ENCODE results near the gene HINT1. TPM values are rescaled to one million over a fixed set of nuclear protein-coding genes. Genes with fewer than 3 reads are reported as not detected.

HINT1 gene
- total and polyA plus RNA-seq, 5 experiments from 2014 or later: 252 to 428 (median 366) TPM

DNA sequence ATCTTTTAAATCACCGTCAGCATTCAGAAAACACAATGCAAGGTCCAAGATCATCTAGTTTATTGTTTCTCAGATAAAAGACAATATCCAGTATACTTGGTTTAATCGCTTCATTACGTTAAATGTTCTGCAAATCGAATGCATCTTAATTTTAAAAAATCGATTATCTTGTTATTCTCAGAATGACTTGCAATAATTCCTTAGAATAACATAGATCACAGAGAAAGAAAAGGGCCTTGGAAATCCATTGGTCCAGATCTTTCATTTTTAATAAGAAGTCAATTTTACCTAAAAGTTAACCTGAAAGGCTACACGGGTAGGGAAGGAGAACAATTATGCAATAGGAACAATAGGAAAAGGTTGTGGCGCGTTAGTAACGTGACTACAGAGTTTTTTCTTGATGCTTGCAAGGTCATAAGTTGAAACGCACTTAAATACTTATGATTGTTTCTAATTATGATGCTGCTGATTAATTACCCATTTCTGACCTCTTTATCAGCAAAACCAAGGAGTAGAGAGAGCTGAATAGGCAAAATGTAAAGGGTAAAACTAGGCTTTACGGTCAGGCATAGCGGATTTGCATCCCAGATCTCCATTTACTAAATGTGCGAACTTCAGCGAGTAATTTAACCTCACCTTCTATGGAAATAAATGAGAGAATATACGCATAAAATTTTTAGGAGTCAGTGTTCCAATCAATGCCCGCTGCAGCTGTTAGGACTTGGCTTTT lies 4.9 kb upstream of the HINT1 start:
- H3K9me3 Mint-ChIP-seq: no peaks in the 10 kb centered on the region
- POLR2A ChIA-PET: interaction anchor here (0.6 to 3.6 kb wide), 5 partner anchors 15 to 346 kb away, joined by 3 to 22 read pairs (median 3); partner anchors contain the start of gene CDC42SE2
- H3K4me1 Mint-ChIP-seq: peaks cover 33 to 64% (median 53%) of the 10 kb centered on the region in 4 donors
- peak overlapping the region; percentile 88 to 99 (median 96) for H3K27ac Mint-ChIP-seq
- ATAC-seq (no peak), DNase-seq (no peak)
- H3K36me3 Mint-ChIP-seq: peaks cover 0 to 6% (median 2%) of the 10 kb centered on the region in 3 donors
- H3K27me3 Mint-ChIP-seq: no peaks in the 10 kb centered on the region
- H3K4me3 Mint-ChIP-seq: peak overlapping the region; percentile 94 to 100 (median 98)

DNA sequence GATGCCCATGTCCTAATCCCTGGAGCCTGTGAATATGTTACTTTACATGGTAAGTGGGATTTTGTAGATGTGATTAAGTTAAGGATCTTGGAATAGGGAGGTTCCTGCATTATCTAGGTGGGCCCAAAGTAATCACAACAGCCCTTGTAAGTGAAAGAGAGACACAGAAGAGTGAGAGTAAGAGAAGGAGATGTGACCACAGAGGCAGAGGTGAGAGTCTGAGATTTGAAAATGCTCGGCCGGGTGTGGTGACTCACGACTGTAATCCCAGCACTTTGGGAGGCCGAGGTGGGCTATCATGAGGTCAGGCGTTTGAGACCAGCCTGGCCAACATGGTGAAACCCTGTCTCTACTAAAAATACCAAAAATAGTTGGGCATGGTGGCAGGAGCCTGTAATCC lies 2.6 kb upstream of the HINT1 start:
- Mint-ChIP-seq H3K4me1 (peaks cover 28 to 64% (median 47%) of the 10 kb centered on the region in 4 donors), H3K27ac (peak overlapping the region in 1 of 10 donors; percentile 17), H3K9me3 (no peaks in the 10 kb centered on the region), H3K27me3 (no peaks in the 10 kb centered on the region), H3K4me3 (peak overlapping the region in 2 of 10 donors; percentile 12 to 22), H3K36me3 (peaks cover 0 to 9% (median 0%) of the 10 kb centered on the region in 3 donors)
- ATAC-seq (no peak), DNase-seq (no peak)
- POLR2A ChIA-PET: interaction anchor here (0.6 to 1.6 kb wide), 4 partner anchors 96 to 214 kb away, joined by 3 to 6 read pairs (median 4); partner anchors contain the start of gene CDC42SE2

DNA sequence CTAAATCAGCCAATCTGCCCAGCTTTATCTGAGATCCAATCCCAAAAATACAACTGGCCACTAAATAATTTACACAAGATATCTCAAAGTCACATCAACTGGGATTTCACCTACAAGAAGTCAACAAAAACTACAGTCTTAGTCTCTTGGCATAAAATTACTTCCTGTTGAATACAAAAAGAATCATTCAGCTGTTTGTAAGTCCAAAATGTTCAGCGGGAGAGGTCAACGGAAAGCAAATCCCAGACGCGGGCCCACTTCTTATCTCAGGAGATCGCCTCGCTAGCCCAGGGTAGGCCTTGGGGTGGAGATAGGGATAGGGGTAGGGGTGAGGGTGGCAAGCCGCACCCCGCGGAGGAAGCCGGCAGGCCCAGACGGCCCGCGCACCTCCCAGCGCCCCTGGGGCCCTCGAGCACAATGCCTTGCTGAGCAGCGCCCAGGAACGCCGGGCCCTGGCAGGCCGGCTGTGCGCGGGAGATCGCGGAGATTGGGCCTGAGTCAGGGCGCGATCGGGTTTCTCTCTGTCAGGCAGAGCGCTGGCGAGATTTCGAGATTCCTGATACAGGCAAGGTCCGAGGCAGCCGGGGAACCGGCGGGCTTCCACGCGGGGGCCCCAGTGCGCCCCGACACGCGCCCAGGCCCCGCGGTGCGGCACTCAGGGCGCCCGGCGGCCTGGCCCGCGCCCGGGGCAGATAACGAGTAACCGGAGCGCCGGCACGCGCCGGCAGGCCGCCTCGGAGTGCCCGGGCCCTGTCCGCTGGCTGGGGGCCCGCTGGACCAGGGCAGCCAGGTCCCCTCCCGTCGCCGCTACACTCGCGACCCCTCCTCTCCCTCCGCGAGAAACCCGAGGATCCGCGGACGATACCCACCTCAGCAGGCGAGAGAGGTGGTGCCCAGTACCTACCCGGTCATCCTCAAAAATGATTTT lies 601 bp downstream of the HINT1 start:
- POLR2A ChIA-PET: interaction anchor here (0.7 to 5.4 kb wide), 21 partner anchors 11 to 247 kb away, joined by 3 to 63 read pairs (median 4); partner anchors contain the start of gene CDC42SE2
- Mint-ChIP-seq H3K27me3 (no peaks in the 10 kb centered on the region), H3K36me3 (peaks cover 0 to 40% (median 17%) of the 10 kb centered on the region in 3 donors), H3K27ac (peak overlapping the region; percentile 86 to 99 (median 97)), H3K9me3 (no peaks in the 10 kb centered on the region), H3K4me1 (peaks cover 17 to 50% (median 45%) of the 10 kb centered on the region in 4 donors), H3K4me3 (peak overlapping the region; percentile 89 to 99 (median 96))
- peak; percentile 75 to 76 for ATAC-seq
- DNase-seq: peak; percentile 46 to 81 (median 67)

DNA sequence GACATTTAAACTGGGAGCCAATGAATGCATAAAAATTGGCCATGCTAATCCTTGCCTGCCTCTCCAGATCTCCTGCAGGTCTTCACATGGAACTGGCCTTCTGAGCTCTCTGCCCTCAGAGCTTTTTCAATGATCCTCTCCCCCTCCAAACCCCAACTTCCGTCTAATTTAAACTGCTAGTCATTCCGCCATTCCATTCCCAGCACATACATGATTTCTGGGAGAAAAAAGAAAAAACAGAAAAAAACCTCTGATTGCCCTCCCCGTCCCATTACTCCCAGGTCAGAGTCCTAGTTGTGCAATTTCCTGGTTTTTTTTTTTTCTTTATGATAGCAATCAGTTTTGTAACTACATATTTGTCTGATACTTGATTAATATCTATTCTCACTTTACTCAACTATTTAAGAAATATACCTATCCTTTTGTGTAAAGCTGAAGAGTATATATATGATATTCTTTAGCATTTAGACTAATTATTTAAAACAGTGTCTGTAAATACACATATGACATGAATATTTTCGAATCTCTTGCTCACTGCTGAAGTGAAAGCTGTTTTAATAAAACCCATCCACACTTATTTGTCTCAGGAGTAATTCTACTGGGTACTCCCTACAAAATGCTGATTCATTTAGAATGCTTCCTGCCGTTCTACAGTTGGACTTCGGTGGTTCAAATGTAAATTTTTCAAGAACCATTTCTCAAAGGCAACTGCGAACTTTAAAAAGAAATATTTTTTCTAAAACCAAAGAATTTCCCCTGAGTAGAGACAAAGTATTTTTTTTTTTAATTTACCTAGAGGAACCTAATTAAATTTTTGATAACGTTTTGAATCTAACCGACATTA lies 1.6 kb downstream of the HINT1 start:
- DNase-seq (no peak), ATAC-seq (no peak)
- Mint-ChIP-seq H3K36me3 (peaks cover 0 to 49% (median 27%) of the 10 kb centered on the region in 3 donors), H3K4me1 (peaks cover 21 to 54% (median 50%) of the 10 kb centered on the region in 4 donors), H3K27me3 (no peaks in the 10 kb centered on the region), H3K27ac (peak overlapping the region; percentile 83 to 97 (median 92)), H3K4me3 (peak overlapping the region; percentile 84 to 95 (median 90)), H3K9me3 (no peaks in the 10 kb centered on the region)
- POLR2A ChIA-PET: interaction anchor here (0.7 to 5.4 kb wide), 13 partner anchors 10 to 248 kb away, joined by 3 to 63 read pairs (median 4); partner anchors contain the start of gene CDC42SE2

DNA sequence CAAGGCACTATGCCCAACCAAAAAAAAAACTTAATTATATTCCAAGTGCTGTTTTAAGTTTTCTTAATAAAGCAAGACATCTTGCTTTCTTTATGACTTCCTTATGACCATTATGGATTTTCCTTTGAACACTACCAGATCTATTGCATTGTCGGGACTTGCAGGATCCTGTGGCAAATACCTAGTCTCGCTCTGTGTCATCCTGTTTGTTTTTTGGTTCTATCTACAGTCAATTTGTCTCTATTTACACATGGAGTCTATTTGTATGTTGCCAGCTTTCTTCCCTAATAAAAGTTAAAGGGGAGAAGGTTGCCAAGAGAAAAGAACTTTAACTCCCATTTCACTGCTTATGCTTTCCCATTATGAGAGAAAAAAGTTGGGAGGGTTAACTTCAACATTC lies 4.9 kb downstream of the HINT1 start:
- DNase-seq (no peak), ATAC-seq (no peak)
- Mint-ChIP-seq H3K27ac (peak overlapping the region in 5 of 10 donors; percentile 3 to 44 (median 20)), H3K27me3 (no peaks in the 10 kb centered on the region), H3K4me1 (peaks cover 16 to 60% (median 50%) of the 10 kb centered on the region in 4 donors), H3K4me3 (peak overlapping the region in 1 of 10 donors; percentile 19), H3K36me3 (peaks cover 7 to 70% (median 41%) of the 10 kb centered on the region in 3 donors), H3K9me3 (peaks cover 0 to 4% (median 0%) of the 10 kb centered on the region in 9 donors)
- POLR2A ChIA-PET: interaction anchor here (0.5 to 0.7 kb wide), 2 partner anchors 15 to 104 kb away, joined by 3 to 5 read pairs; partner anchors contain the start of gene CDC42SE2

DNA sequence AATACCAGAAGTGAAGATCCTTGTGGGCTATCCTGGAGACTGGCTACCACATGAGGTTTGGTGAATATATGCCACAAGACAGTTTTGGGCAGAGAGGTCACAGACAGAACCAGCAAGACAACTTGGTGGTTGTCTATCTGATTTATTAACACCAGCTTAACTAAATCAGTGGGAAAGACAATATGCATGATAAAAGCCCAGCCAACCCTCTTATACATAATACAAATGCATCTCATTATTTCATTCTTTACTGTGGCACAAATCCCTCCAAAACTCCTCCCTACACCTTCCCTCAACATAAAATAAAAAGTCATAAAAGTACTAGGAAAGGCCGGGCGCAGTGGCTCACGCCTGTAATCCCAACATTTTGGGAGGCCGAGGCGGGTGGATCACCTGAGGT lies 8.1 kb downstream of the HINT1 start:
- no peaks in the 10 kb centered on the region for H3K27me3 Mint-ChIP-seq
- H3K4me1 Mint-ChIP-seq: peaks cover 9 to 41% (median 31%) of the 10 kb centered on the region in 4 donors
- DNase-seq: no peak
- POLR2A ChIA-PET: no interaction called here
- peaks cover 7 to 55% (median 37%) of the 10 kb centered on the region in 3 donors for H3K36me3 Mint-ChIP-seq
- ATAC-seq: peak in 1 of 2 donors; percentile 19
- H3K9me3 Mint-ChIP-seq: peaks cover 0 to 4% (median 0%) of the 10 kb centered on the region in 9 donors
- no peak overlapping the region for H3K4me3 Mint-ChIP-seq
- H3K27ac Mint-ChIP-seq: peak overlapping the region in 6 of 10 donors; percentile 14 to 80 (median 48)

DNA sequence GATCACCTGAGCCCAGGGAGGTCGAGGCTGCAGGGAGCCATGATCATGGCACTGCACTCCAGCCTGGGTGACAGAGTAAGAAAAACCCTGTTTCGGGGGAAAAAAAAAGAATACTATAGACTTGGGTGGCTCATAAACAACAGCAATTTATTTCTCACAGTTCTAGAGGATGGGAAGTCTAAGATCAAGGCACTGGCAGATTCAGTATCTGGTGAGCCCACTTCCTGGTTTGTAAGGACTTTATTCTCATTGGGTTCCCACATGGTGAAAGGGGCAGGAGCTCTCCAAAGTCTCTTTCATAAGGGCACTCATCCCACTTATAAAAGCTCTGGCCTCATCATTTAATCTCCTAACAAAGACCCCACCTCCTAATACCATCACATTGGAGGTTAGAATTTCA lies 8.7 kb downstream of the HINT1 start:
- H3K9me3 Mint-ChIP-seq: peaks cover 0 to 4% (median 0%) of the 10 kb centered on the region in 9 donors
- peak overlapping the region in 1 of 10 donors; percentile 23 for H3K4me3 Mint-ChIP-seq
- POLR2A ChIA-PET: no interaction called here
- peak in 1 of 2 donors; percentile 33 for ATAC-seq
- H3K36me3 Mint-ChIP-seq: peaks cover 7 to 50% (median 33%) of the 10 kb centered on the region in 3 donors
- peak overlapping the region in 7 of 10 donors; percentile 24 to 80 (median 44) for H3K27ac Mint-ChIP-seq
- peaks cover 9 to 37% (median 28%) of the 10 kb centered on the region in 4 donors for H3K4me1 Mint-ChIP-seq
- DNase-seq: no peak
- H3K27me3 Mint-ChIP-seq: no peaks in the 10 kb centered on the region

DNA sequence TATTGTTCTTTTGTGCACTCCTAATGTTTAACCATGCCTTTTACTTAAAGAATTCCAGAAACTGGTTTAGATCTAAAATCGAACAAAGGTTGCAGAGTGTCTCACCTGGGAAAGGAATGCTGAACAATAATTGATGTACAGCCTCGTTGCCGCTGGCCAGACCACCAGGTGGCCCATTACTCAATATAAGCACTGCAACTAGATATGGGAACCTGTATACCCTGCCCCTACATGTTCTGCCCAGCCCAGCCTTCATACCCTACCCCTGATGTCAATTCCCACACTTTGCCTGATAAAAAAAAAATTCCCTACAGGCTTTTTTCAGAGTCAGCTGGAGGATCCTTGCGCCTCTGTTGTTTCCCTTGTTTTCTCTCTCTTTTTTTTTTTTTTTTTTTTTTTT lies 13.8 kb downstream of the HINT1 start:
- POLR2A ChIA-PET: no interaction called here
- no peak overlapping the region for H3K27ac Mint-ChIP-seq

DNA sequence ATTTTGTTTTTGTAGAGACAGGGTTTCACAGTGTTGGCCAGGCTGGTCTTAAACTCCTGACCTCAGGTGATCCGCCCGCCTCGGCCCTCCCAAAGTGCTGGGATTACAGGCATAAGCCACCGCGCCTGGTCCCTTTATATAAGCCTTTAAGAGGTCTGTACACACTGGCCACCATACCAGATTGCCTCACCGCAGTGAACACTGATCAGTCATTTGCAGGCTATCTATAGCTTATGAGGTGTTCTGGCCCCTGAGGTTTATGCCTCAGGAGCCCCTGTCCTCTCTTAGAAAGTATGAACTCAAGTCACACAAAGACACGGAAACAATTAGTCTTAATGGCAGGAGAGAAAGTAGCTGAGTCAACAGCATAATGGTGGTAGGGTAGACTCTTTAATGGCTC lies 14.6 kb downstream of the HINT1 start:
- POLR2A ChIA-PET: interaction anchor here (0.6 kb wide), 1 partner anchor 101 kb away, joined by 5 read pairs; no protein-coding TSS in a partner anchor
- no peaks in the 10 kb centered on the region for H3K9me3 Mint-ChIP-seq
- no peaks in the 10 kb centered on the region for H3K27me3 Mint-ChIP-seq

More for the DNA sequence above, 13.8 kb downstream of the HINT1 start:
- H3K9me3 Mint-ChIP-seq: no peaks in the 10 kb centered on the region
- peaks cover 0 to 1% (median under 1%) of the 10 kb centered on the region in 3 donors for H3K36me3 Mint-ChIP-seq
- no peak for ATAC-seq
- peaks cover 1 to 10% (median 4%) of the 10 kb centered on the region in 4 donors for H3K4me1 Mint-ChIP-seq
- H3K4me3 Mint-ChIP-seq: no peak overlapping the region
- H3K27me3 Mint-ChIP-seq: no peaks in the 10 kb centered on the region
- no peak for DNase-seq

DNA sequence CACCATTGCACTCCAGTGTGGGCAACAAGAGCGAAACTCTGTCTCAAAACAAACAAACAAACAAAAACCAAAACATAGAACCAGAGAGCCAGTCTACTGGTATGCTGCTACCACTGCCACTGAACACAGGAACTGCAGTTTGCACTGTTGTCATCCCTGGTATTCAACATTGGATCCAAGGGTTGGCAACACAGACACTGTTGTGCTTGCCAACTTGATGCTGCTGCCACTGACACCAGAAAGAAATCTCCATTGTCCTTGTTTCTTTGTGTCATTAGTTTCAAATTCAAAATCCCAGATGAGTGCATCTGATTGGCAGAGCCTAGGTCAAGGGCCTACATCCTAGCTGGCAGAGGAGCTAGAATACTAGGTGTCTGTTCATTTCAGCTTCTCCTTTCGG lies 16.2 kb downstream of the HINT1 start:
- H3K9me3 Mint-ChIP-seq: no peaks in the 10 kb centered on the region
- no peaks in the 10 kb centered on the region for H3K36me3 Mint-ChIP-seq
- no peaks in the 10 kb centered on the region for H3K27me3 Mint-ChIP-seq
- H3K4me1 Mint-ChIP-seq: peaks cover 0 to 2% (median 0%) of the 10 kb centered on the region in 4 donors
- ATAC-seq (no peak), DNase-seq (no peak)
- POLR2A ChIA-PET: interaction anchor here (0.6 to 0.7 kb wide), 2 partner anchors 30 to 243 kb away, joined by 3 to 5 read pairs; no protein-coding TSS in a partner anchor
- peak overlapping the region in 1 of 10 donors; percentile 35 for H3K27ac Mint-ChIP-seq
- H3K4me3 Mint-ChIP-seq: no peak overlapping the region

More for the DNA sequence above, 14.6 kb downstream of the HINT1 start:
- Mint-ChIP-seq H3K4me3 (no peak overlapping the region), H3K36me3 (no peaks in the 10 kb centered on the region), H3K4me1 (peaks cover 0 to 3% (median under 1%) of the 10 kb centered on the region in 4 donors), H3K27ac (no peak overlapping the region)
- DNase-seq (no peak), ATAC-seq (no peak)

DNA sequence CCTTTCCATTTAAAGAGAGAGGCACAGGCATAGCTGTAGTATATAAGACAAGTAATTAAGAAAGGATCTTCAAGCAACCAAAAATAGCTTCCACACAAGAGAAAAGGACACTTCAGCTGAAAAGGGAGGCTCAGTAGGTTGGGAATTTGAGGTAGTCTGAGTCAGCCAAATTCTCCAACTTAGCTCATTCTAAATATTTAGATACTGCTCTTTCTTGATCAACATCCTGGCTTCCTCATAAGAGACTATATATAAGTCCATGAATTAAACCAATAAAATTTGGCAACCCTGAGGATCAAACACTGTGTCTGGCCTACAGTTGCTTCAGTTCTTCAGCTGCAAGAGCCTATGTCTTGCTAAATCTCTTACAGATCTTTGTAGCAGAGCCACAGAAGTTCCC lies 17.8 kb downstream of the HINT1 start:
- no peak for ATAC-seq
- Mint-ChIP-seq H3K27ac (no peak overlapping the region), H3K27me3 (no peaks in the 10 kb centered on the region), H3K4me3 (no peak overlapping the region), H3K9me3 (peaks cover 0 to 2% (median 0%) of the 10 kb centered on the region in 9 donors), H3K4me1 (peaks cover 0 to 2% (median 0%) of the 10 kb centered on the region in 4 donors), H3K36me3 (no peaks in the 10 kb centered on the region)
- no peak for DNase-seq
- POLR2A ChIA-PET: no interaction called here
